GM12891 (cell line): Measurements from ENCODE around the gene ITPKC.

Experiments
- POLR2A ChIP-seq: IDR thresholded peaks from 2 replicates; pipeline ENCODE4 v1.6.1; 2011; ENCODE audit warnings: low read depth, low read length, control low read depth
- POLR2AphosphoS5 ChIP-seq: IDR thresholded peaks from 2 replicates; pipeline ENCODE4 v1.6.1; 2011; ENCODE audit warnings: low read depth, low read length, control low read depth
- POU2F2 ChIP-seq: IDR thresholded peaks from 2 replicates; pipeline ENCODE4 v1.6.1; 2011; ENCODE audit warnings: low read depth, mild to moderate bottlenecking, control low read depth, low read length, moderate library complexity
- SPI1 ChIP-seq: IDR thresholded peaks from 2 replicates; pipeline ENCODE4 v1.6.1; 2011; ENCODE audit warnings: low read depth, low read length, control low read depth
- TAF1 ChIP-seq: IDR thresholded peaks from 2 replicates; pipeline ENCODE4 v1.6.1; 2011; ENCODE audit warnings: low read depth, low read length, control low read depth

GRCh38 chr19:40762754-40763470, 46.0 kb downstream of the ITPKC start:
- TF ChIP-seq POU2F2 (no peak), POLR2AphosphoS5 (no peak), TAF1 (no peak), POLR2A (no peak), SPI1 (no peak)
